Liver (tissue), 3 donors: Measurements from ENCODE around the gene KDM2A.

Experiments
- EGR1 ChIP-seq, 2 donors: IDR thresholded peaks; 2 replicates each; pipeline ENCODE4 v1.6.1; 2016 to 2018; ENCODE audit warnings: antibody characterized with exemption in 2 of 2, low read depth in 2 of 2
- GABPA ChIP-seq, 2 donors: IDR thresholded peaks in 1 of 2; conservative IDR thresholded peaks in 1 of 2; 2 replicates each; pipeline ENCODE4 v1.6.1; 2016; ENCODE audit warnings: antibody characterized with exemption in 2 of 2, mild to moderate bottlenecking in 1 of 2, moderate library complexity in 1 of 2
- TAF1 ChIP-seq: conservative IDR thresholded peaks from 2 replicates; pipeline ENCODE4 v1.6.1; 2016; ENCODE audit warnings: antibody characterized with exemption, mild to moderate bottlenecking
- YY1 ChIP-seq: IDR thresholded peaks from 2 replicates; pipeline ENCODE4 v1.6.1; 2016; ENCODE audit warnings: antibody characterized with exemption, mild to moderate bottlenecking
- TF ChIP-seq, protein P1 (sequence below): fragments of 150-350 bp; IDR thresholded peaks from 2 replicates; pipeline ENCODE4 v1.5.1; 2017; ENCODE audit warnings: improper control_type of control experiment, low read depth, low read length; ENCODE audit not compliant: missing input control
- TF ChIP-seq, protein P2 (sequence below): IDR thresholded peaks from 2 replicates; pipeline ENCODE4 v1.6.1; 2016; ENCODE audit warnings: antibody characterized with exemption, mild to moderate bottlenecking
- TF ChIP-seq, protein P3 (sequence below): IDR thresholded peaks from 2 replicates; pipeline ENCODE4 v1.6.1; 2016; ENCODE audit warnings: antibody characterized with exemption
- TF ChIP-seq, protein P4 (sequence below): IDR thresholded peaks from 2 replicates; pipeline ENCODE4 v1.6.1; 2016; ENCODE audit warnings: antibody characterized with exemption
- donor health status: healthy.
- donor health status: healthy.

DNA sequence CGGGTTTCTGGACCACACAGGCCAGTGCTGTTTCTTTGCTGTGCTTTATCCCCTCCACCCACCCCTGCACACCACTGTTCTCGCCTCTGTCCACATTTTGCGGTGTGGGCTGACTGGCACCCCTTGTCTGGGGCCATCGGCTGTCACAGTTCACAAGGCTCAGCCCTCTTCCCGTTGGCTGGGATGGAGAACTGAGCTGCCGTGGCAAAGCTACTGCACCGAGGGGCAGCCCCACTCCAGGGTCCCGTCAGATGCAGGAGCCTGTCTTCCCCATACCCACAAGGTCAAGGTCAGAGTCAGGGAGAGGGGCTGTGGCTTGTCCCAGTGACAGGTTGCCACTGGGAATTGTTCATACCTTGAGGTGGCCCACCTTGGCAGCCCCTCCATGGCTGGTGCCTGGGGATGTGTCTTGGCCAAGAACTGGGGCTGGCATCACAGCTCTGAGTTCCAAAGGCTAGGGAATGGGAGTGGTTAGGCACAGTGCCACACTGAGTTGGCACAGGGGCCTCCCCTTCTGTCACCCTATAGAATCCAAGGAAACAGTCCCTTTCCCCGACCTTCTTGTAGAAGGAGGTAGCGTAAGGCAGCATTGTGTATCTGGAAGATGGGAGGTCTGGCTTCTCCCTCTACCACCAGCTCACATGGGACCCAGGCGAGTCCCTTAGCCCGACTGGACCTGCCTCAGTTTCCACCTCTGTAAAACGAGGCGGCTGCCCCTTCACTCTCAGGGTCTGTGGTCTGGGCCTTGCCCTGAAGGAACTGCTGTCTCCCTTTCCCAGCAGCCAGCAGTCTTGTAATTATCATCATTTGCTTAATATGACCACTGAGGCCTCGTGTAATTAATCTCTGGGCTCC, 150.6 kb downstream of the KDM2A start:
- TF ChIP-seq, protein P1, sequence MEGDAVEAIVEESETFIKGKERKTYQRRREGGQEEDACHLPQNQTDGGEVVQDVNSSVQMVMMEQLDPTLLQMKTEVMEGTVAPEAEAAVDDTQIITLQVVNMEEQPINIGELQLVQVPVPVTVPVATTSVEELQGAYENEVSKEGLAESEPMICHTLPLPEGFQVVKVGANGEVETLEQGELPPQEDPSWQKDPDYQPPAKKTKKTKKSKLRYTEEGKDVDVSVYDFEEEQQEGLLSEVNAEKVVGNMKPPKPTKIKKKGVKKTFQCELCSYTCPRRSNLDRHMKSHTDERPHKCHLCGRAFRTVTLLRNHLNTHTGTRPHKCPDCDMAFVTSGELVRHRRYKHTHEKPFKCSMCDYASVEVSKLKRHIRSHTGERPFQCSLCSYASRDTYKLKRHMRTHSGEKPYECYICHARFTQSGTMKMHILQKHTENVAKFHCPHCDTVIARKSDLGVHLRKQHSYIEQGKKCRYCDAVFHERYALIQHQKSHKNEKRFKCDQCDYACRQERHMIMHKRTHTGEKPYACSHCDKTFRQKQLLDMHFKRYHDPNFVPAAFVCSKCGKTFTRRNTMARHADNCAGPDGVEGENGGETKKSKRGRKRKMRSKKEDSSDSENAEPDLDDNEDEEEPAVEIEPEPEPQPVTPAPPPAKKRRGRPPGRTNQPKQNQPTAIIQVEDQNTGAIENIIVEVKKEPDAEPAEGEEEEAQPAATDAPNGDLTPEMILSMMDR: no peak
- TF ChIP-seq YY1: no peak
- TF ChIP-seq, protein P2, sequence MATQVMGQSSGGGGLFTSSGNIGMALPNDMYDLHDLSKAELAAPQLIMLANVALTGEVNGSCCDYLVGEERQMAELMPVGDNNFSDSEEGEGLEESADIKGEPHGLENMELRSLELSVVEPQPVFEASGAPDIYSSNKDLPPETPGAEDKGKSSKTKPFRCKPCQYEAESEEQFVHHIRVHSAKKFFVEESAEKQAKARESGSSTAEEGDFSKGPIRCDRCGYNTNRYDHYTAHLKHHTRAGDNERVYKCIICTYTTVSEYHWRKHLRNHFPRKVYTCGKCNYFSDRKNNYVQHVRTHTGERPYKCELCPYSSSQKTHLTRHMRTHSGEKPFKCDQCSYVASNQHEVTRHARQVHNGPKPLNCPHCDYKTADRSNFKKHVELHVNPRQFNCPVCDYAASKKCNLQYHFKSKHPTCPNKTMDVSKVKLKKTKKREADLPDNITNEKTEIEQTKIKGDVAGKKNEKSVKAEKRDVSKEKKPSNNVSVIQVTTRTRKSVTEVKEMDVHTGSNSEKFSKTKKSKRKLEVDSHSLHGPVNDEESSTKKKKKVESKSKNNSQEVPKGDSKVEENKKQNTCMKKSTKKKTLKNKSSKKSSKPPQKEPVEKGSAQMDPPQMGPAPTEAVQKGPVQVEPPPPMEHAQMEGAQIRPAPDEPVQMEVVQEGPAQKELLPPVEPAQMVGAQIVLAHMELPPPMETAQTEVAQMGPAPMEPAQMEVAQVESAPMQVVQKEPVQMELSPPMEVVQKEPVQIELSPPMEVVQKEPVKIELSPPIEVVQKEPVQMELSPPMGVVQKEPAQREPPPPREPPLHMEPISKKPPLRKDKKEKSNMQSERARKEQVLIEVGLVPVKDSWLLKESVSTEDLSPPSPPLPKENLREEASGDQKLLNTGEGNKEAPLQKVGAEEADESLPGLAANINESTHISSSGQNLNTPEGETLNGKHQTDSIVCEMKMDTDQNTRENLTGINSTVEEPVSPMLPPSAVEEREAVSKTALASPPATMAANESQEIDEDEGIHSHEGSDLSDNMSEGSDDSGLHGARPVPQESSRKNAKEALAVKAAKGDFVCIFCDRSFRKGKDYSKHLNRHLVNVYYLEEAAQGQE: no peak
- TF ChIP-seq, protein P3, sequence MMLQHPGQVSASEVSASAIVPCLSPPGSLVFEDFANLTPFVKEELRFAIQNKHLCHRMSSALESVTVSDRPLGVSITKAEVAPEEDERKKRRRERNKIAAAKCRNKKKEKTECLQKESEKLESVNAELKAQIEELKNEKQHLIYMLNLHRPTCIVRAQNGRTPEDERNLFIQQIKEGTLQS: no peak
- TF ChIP-seq GABPA (IDR thresholded peaks at IDR 0.05 in 1 of 2, conservative IDR thresholded peaks at IDR 0.05 in 1 of 2): no peak
- TF ChIP-seq TAF1: no peak
- no peak for TF ChIP-seq EGR1 (IDR thresholded peaks at IDR 0.05; ENCODE audit: low read depth in 2 of 2)
- TF ChIP-seq, protein P4, sequence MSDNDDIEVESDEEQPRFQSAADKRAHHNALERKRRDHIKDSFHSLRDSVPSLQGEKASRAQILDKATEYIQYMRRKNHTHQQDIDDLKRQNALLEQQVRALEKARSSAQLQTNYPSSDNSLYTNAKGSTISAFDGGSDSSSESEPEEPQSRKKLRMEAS: no peak
